ENCODE measurements around the gene MYO15B.

DNA sequence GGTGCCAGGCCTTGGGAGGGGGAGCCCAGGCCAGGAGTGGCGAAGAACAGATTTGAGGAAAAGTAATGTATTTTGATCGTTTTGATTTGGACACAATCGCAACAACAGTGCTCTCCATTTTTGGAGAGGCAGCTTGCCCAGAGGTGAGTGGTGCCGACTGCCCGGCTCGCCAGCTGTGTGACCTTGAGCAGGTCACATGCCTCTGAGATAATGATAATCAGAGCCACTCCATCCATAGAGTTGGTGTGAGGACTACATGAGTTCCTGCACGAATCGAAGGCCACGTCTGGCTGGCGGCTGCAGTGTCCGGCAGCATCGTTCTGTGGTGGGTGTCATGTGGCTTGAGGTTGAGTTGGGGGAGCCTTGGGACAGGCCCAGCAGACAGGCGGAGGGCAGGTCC is 41.4 kb upstream of the MYO15B start:
- TF ChIP-seq CTCF (IDR thresholded peaks at IDR 0.05) = no peak
- TF ChIP-seq POLR2A (IDR thresholded peaks at IDR 0.05) = no peak

Data from uterus (tissue), 2 donors.